ENCODE data around the gene MRPL38. TPM values are rescaled to one million over a fixed set of nuclear protein-coding genes. Genes with fewer than 3 reads are reported as not detected.

Gene MRPL38
- total RNA-seq, 1 donor from 2014 or later = 77.8 TPM

DNA sequence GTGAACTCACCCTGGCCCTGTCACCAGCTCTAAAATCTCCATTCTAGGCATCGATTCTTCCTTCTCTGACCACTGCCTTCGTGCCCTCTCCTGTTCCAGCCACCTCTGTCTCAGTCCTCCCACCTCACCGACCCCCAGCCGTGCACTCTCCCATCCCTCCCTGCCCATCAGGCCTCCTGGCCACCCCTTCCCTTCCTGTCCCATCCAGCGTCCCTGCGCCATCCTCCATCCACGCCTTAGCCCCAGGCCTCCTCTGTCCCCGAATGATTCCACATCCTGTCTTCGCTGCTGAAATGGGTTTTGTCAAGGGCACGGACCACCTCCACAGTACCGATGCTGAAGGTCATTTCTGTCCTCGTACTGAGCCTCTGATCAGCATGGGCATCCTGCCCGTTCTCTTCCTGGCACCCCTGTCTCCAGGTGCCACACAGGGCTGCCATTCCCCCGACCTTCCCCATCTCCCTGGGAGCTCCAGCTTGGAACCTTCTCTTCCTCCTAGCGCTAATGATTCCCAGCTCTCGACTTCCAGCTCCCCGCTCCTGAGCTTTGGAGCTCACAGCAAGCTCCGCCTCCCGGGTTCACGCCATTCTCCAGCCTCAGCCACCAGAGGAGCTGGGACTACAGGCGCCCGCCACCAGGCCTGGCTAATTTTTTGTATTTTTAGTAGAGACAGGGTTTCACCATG is 10.5 kb downstream of the MRPL38 start:
- no peak for DNase-seq (ENCODE audit: low spot score in 2 of 2, unreplicated experiment in 2 of 2)
- TF ChIP-seq, protein P1, sequence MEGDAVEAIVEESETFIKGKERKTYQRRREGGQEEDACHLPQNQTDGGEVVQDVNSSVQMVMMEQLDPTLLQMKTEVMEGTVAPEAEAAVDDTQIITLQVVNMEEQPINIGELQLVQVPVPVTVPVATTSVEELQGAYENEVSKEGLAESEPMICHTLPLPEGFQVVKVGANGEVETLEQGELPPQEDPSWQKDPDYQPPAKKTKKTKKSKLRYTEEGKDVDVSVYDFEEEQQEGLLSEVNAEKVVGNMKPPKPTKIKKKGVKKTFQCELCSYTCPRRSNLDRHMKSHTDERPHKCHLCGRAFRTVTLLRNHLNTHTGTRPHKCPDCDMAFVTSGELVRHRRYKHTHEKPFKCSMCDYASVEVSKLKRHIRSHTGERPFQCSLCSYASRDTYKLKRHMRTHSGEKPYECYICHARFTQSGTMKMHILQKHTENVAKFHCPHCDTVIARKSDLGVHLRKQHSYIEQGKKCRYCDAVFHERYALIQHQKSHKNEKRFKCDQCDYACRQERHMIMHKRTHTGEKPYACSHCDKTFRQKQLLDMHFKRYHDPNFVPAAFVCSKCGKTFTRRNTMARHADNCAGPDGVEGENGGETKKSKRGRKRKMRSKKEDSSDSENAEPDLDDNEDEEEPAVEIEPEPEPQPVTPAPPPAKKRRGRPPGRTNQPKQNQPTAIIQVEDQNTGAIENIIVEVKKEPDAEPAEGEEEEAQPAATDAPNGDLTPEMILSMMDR (IDR thresholded peaks at IDR 0.05; ENCODE audit: unreplicated experiment) = no peak
- peak overlapping the region; percentile 27 for H3K4me3 Mint-ChIP-seq
- H3K36me3 Mint-ChIP-seq = peaks cover 9% of the 10 kb centered on the region
- peaks cover 21% of the 10 kb centered on the region for H3K4me1 Mint-ChIP-seq
- H3K9me3 Mint-ChIP-seq = no peaks in the 10 kb centered on the region
- no peak overlapping the region for H3K27ac Mint-ChIP-seq
- no peaks in the 10 kb centered on the region for H3K27me3 Mint-ChIP-seq (ENCODE audit: low read depth)

DNA sequence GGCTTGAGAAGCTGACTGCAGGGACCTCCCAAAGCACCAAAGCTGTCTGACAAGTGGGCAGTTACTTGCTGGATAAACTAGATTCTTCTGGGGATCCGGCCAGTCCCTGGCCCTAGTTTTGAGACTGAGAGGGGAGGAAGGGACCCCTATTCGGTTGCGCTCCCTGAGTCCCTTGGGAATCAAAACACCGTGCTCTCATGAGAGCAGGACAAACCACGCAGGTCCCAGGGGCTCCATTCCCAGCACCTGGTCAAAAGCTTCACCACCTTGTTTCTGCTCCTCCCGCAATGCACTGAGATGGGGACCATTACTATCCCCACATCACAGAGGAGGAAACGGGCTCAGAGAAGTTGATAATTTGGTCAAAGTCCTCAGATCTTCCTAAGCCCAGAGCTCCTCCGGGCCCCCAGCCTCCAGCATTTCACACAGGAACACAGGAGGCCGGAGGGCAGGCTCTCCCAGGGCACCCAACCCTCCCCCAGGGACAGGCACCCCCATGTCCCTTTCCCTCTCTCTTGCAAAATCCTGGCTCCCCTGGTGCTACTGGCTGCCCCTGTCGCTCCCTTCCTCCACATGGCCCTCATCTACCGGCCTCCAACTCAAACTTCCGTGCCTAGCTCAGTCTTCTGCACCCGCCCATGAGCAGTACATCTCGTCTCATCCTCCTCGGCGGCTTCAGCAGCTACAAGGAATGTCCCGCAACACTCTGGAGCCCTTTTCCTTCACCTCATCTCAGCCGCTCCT is 11.2 kb downstream of the MRPL38 start:
- Mint-ChIP-seq H3K4me3 (peak overlapping the region; percentile 27), H3K9me3 (no peaks in the 10 kb centered on the region), H3K36me3 (peaks cover 6% of the 10 kb centered on the region), H3K27me3 (ENCODE audit: low read depth) (no peaks in the 10 kb centered on the region), H3K4me1 (peaks cover 21% of the 10 kb centered on the region), H3K27ac (no peak overlapping the region)
- TF ChIP-seq, protein P1 (IDR thresholded peaks at IDR 0.05; ENCODE audit: unreplicated experiment) = no peak
- no peak for DNase-seq (ENCODE audit: low spot score in 2 of 2, unreplicated experiment in 2 of 2)

DNA sequence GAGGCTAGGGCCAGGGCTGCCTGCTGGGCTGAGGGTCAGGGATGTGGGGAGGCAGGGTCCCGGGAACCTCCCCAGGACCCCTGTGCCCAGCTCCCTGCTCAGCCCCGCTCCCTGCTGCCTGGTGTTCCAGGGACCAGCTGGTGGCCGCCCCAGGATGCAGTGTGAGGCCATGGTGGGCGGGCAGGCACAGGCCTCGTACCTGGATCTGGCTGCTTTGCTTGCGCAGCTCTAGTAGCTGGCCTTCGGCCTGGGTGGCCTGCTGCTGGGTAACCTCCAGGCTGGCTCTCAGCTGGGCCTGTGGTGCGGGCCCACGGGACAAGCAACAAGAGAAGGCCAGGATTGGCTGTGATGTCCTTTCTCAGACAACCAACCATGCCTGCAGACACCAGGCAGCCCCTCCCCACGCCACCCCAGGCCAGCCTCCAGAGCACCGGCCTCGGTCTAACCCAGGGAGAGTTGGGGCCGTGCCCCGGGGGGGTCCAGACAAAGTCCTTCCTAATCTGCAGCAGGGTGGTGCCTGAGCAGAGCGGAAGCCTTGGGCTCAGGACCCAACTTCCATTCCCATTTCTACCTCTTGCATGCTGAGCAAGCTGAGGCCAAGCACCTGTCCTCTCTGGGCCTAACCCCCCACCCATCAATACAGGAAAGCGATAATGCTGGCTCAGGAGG is 12.0 kb downstream of the MRPL38 start:
- TF ChIP-seq, protein P1 (IDR thresholded peaks at IDR 0.05; ENCODE audit: unreplicated experiment) = no peak
- Mint-ChIP-seq H3K4me3 (no peak overlapping the region), H3K36me3 (peaks cover 6% of the 10 kb centered on the region), H3K27ac (no peak overlapping the region), H3K27me3 (ENCODE audit: low read depth) (no peaks in the 10 kb centered on the region), H3K9me3 (no peaks in the 10 kb centered on the region), H3K4me1 (peaks cover 21% of the 10 kb centered on the region)
- DNase-seq (ENCODE audit: low spot score in 2 of 2, unreplicated experiment in 2 of 2) = no peak

DNA sequence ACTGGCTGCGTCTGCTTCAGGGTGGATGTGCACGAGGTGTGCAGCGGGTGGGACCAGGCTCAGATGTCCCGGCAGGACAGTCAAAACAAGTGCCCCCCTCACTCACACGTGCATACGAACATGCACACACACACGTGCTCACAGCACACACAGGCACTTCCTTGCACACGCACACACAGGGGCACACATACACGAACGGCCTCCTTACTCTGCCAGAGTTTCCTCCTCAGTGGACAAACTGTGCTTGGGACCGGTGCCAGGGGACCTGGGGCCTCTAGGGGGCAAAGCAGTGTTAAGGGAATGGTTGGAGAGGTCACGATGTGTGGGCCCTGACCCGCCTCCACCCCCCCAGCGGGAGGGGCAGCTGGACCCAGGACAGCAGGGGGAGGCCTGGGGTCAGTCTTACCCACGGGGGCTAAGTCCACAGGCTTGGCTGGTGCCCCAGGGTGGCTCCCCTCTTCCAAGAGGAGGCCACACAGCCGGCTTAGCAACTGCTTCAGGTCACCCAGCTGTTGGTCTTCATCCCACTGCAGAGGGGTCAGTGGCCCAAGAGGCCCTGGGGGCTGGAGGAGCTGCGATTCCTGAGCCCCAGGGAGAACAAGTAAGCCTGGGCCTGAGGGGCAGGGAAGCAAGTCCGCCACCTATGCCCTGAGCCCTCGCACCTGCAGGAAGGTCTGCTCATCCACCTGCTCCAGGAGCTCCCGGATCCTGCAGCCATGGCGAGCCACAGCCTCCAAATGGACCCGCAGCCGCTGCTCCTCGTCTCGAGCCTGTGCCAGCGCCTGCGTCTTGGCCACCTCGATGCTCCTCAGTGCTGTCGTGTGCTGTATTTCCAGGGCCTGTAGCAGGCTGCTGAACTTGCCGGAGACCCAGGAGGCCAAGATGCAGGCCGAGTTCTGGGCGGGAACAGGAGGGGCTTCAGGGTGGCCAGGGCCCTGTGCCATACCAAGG is 12.8 kb downstream of the MRPL38 start:
- TF ChIP-seq, protein P1 (IDR thresholded peaks at IDR 0.05; ENCODE audit: unreplicated experiment) = no peak
- Mint-ChIP-seq H3K36me3 (peaks cover 6% of the 10 kb centered on the region), H3K9me3 (no peaks in the 10 kb centered on the region), H3K27me3 (ENCODE audit: low read depth) (no peaks in the 10 kb centered on the region), H3K4me1 (peaks cover 17% of the 10 kb centered on the region), H3K4me3 (no peak overlapping the region), H3K27ac (no peak overlapping the region)
- DNase-seq (ENCODE audit: low spot score in 2 of 2, unreplicated experiment in 2 of 2) = no peak

DNA sequence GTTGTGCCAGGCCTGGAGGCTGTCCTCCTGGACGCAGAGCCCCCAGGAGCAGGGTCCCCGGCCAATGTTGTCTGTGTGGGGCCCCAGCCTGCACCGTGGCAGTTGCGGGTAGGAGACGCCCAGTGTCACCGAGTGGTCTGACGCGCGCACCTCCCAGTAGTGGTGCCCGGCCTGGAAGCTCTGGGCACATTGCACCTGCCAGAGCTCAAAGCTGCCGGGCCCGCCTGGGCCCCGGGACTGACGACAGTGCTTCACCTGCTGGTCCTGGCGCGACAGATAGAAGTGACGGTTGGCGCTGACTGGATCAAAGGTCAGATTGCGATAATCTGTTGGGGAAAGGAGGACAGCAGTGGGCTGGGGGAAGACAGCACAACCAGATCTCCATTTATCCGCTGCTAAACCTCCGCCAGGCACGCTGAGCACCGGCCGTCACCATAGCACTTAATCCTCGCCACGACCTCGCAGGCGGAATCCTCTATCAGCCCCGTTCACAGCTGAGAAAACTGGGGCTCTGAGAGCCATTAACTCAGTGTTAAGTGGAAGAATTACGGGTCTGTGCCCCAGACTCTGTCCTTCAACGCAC is 13.6 kb downstream of the MRPL38 start:
- TF ChIP-seq, protein P1 (IDR thresholded peaks at IDR 0.05; ENCODE audit: unreplicated experiment) = no peak
- no peaks in the 10 kb centered on the region for H3K27me3 Mint-ChIP-seq (ENCODE audit: low read depth)
- H3K4me3 Mint-ChIP-seq = no peak overlapping the region
- H3K36me3 Mint-ChIP-seq = peaks cover 6% of the 10 kb centered on the region
- no peak for DNase-seq (ENCODE audit: low spot score in 2 of 2, unreplicated experiment in 2 of 2)
- H3K27ac Mint-ChIP-seq = no peak overlapping the region
- no peaks in the 10 kb centered on the region for H3K9me3 Mint-ChIP-seq
- peaks cover 17% of the 10 kb centered on the region for H3K4me1 Mint-ChIP-seq

Measured in mesothelial cell of epicardium (in vitro differentiated cells).